Cardiac fibroblast (primary cell): ENCODE measurements around the gene SOBP.
A peak's percentile ranks its signal among the peaks of the same experiment; 100 is the strongest.

Experiments used
- DNase-seq, 2 donors: peaks; one replicate each; pipeline versions ENCODE4 v3.0.0 to v3.0.0-alpha.2; 2010; ENCODE audit warnings: low read depth in 2 of 2
- H3K4me3 ChIP-seq, 2 donors: replicated peaks in 1 of 2; 1 replicate in 1 of 2; 2 replicates in 1 of 2; pipeline ENCODE4 v1.5.1; 2011; ENCODE audit warnings: low read depth in 2 of 2, low read length in 2 of 2, mild to moderate bottlenecking in 2 of 2, moderate library complexity in 1 of 2
- TF ChIP-seq, protein P1 (sequence below): IDR thresholded peaks from one replicate; pipeline ENCODE4 v1.5.1; 2011; ENCODE audit warnings: low read depth, mild to moderate bottlenecking, low read length, inconsistent platforms

Gene SOBP

DNA sequence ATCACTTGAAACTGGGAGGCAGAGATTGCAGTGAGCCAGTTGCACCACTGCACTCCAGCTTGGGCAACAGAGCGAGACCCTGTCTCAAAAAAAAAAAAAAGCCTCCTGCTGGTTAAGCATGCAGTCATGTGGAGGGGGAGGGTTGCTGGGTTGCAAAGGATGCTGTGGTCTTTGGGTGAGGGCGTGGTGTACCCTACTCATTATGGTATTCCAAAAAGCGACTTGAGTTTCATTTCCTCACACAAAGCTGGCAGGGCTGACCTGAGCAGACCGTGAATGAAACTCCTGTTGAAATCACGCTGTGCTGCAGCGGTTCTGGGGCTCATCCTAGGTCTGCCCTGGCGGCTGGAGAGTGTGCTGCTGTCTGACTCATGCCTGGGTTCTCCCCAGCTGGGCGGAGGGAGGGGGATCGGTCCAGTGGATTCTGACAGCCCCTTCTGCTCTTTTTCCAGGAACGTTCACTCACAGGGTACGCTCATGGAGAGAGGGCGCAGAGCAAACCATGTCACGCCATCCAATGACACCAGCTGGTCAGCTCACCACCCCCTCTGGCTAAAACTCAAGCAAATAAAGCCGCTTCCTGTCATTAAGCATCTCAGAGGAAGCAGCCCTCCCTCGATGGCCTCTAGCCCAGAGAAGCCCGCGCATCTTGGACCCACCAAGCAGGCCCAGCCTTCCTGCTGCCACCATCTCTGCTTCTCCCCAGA, 168.0 kb downstream of the SOBP start:
- peak overlapping the region in 1 of 2 donors; percentile 18 for H3K4me3 ChIP-seq
- DNase-seq: peak; percentile 57 to 60
- TF ChIP-seq, protein P1, sequence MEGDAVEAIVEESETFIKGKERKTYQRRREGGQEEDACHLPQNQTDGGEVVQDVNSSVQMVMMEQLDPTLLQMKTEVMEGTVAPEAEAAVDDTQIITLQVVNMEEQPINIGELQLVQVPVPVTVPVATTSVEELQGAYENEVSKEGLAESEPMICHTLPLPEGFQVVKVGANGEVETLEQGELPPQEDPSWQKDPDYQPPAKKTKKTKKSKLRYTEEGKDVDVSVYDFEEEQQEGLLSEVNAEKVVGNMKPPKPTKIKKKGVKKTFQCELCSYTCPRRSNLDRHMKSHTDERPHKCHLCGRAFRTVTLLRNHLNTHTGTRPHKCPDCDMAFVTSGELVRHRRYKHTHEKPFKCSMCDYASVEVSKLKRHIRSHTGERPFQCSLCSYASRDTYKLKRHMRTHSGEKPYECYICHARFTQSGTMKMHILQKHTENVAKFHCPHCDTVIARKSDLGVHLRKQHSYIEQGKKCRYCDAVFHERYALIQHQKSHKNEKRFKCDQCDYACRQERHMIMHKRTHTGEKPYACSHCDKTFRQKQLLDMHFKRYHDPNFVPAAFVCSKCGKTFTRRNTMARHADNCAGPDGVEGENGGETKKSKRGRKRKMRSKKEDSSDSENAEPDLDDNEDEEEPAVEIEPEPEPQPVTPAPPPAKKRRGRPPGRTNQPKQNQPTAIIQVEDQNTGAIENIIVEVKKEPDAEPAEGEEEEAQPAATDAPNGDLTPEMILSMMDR: peak; percentile 46

DNA sequence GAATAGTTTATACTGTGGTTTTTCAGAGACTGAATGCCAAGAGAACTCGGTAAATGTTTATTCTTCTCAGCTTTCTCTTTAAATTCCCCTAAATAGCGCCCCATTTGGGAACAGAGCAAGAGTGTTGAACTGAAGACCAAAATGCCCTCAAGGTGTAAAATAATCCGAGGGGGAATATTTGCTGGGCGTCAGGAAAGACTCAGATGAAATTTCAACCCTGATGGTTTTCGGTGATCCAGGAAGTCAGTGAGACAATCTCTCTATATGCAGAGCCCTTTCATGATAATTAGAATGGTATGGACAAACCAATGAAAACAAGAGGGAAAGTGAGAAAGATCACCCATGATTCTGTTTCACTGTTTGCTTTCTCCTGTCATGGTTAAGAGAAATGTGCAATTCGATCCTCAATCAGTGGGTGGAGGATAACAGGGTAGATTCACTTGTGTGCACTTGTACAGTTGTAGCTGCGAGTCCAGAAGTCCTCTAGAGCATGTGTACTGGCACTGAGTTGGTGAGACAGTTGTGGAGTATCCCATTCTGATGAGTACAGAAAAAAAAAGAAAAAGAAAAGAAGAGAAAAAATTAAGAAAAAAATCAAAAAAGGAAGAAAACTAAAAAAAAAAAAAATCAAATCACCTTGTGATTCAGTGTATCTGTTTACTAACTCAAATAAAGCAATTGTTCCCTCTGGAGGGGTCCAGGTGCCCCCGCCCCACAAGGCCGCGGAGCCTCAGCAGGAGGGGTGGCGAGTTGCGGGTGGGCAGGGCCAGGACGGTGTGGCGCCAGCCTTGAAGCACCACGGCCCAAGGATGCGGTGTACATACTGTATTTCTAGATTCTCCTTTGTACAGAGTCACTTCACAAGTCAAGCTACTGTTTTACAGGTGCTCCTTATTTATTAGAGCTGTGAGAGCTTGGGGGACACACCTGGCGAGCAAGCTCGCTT, 169.3 kb downstream of the SOBP start:
- TF ChIP-seq, protein P1: no peak
- DNase-seq: no peak
- no peak overlapping the region for H3K4me3 ChIP-seq

DNA sequence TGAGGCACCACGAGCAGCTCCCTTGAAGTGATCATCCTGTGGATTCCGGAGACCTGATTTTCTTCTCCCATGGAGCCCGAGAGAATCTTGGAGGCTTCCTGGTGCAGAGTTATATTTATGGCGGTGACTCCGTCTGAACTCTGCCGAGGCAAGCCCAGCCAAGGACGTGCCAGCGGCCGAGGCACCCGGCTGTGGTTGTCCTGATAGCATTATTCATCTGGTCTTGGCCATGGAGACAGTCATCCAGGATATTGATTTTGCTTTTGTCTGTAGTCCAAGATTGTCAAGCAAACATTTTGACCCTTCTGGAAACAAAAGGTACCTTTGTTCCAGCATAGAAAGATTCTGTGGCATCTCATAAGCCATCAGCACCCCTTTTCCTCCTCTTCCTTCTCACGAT, 170.9 kb downstream of the SOBP start:
- no peak for DNase-seq
- H3K4me3 ChIP-seq: no peak overlapping the region
- TF ChIP-seq, protein P1: no peak

DNA sequence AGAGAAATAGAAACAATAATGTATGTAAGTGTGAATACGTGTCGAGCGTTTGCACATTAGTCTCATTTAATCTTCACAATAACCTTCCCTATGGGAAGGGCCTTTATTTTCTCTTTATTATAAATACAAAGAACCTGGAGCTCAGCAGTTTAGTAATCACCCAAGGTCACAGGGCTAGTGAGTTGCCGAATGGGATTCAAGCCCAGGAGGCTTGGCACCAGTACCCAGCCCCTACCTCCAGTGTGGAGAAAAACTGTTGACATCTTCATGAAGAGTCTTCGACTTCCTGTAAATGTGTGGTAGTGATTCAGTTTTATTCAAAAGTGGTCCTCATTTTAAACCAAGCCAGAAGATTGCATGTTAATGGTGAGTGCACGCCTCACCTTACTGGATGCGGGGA, 171.4 kb downstream of the SOBP start:
- H3K4me3 ChIP-seq: no peak overlapping the region
- no peak for DNase-seq
- TF ChIP-seq, protein P1: no peak

DNA sequence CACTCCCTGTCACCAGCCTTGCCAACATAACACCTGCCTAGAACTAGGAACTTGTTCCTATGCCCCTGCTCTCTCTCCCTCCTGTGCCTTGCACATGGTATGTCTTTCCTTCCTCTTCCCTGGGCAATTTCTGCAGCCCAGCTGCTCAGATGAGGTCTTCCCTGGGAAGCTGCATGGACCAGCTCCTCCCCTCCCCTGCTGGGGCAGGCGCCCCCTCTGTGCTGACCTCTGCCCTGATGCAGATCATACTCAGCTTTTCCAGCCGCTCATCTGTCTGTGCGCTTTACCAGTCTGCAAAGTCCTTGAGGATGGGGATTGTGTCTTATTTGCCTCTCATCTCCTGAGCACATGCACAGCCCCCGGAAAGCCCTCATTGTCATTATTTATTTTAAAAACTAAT, 172.4 kb downstream of the SOBP start:
- TF ChIP-seq, protein P1: no peak
- no peak for DNase-seq
- no peak overlapping the region for H3K4me3 ChIP-seq

DNA sequence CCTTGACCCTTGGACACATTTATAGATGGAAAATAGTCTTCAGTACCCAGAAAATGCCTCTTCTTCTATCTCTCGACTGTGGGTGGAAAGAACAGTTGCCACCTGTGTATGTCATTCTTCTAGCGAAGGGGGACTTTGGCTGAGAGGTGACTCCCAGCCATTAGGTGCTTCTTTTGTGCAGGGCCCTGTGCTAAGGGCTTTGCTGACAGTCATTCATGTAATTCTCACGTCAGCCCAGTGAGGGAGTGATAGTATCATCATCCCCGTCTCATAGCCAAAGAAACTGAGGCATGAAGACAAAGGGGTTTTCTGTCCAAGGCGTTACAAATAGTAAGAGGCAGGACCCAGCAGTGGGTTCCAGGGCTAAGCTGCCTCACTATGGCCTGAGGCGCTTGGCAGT, 173.4 kb downstream of the SOBP start:
- DNase-seq: no peak
- H3K4me3 ChIP-seq: no peak overlapping the region
- TF ChIP-seq, protein P1: no peak
